Prostate gland (tissue), 2 donors: Measurements from ENCODE around the gene TNRC6B.

Experiments
- CTCF ChIP-seq, 4 experiments: fragments of 200-600 bp in 2 of 4; fragments of 450-650 bp in 2 of 4; sonication (generic) in 2 of 4; IDR thresholded peaks; 1 replicate in 3 of 4; 2 replicates in 1 of 4; pipeline ENCODE4 v1.5.1; 2016 to 2019; ENCODE audit warnings: antibody characterized with exemption in 4 of 4, mild to moderate bottlenecking in 2 of 4, moderate library complexity in 2 of 4
- POLR2A ChIP-seq: fragments of 450-650 bp; IDR thresholded peaks from one replicate; pipeline ENCODE4 v1.6.1; 2016; ENCODE audit warnings: antibody characterized with exemption, mild to moderate bottlenecking

DNA sequence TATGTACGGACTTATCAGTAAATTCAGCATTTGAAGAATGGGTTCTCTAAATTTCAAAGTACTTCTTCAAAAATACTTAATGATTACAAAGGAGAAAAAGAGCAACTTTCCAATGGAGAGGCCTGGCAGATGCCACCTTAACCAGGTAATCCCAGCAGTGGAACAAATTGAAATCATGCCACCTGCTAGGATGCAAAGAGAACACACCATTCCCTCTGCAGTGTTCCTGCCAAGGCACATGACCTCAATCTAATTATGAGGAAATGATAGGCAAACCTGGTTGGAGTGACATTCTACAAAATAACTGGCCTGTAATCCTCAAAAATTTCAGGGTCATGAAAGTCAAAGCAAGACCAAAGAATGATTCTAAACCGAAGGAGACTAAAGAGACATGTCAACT, 21.5 kb downstream of the TNRC6B start:
- no peak for TF ChIP-seq CTCF (IDR thresholded peaks at IDR 0.05)
- TF ChIP-seq POLR2A, result no peak
